Kidney (tissue), 14 donors: ENCODE measurements around the gene STXBP5. TPM values are rescaled to one million over a fixed set of nuclear protein-coding genes. Genes with fewer than 3 reads are reported as not detected.

Source experiments
- DNase-seq, 5 donors: peaks; one replicate each; pipeline ENCODE4 v3.0.0-alpha.2; 2013 to 2020
- FAIRE-seq: peaks from 2 replicates; lab custom pipeline; 2012; peaks lifted over from hg19 to GRCh38; lab: Jason Lieb, UNC
- H3K27ac ChIP-seq, 2 donors: one replicate each; pipeline ENCODE4 v1.7.0; 2013; ENCODE audit warnings: low read depth in 2 of 2, low read length in 2 of 2, inconsistent platforms in 1 of 2
- H3K27me3 ChIP-seq: one replicate; pipeline ENCODE4 v1.7.1; 2013; ENCODE audit warnings: low read length, inconsistent platforms; ENCODE audit not compliant: control insufficient read depth, insufficient read depth
- H3K36me3 ChIP-seq, 3 donors: one replicate each; pipeline versions ENCODE4 v1.7.0 to v1.7.1; 2013; ENCODE audit warnings: low read length in 3 of 3, control low read depth in 1 of 3, inconsistent platforms in 1 of 3; ENCODE audit not compliant: insufficient read depth in 3 of 3, control insufficient read depth in 2 of 3
- H3K4me1 ChIP-seq, 3 donors: one replicate each; pipeline versions ENCODE4 v1.7.0 to v1.7.1; 2013; ENCODE audit warnings: low read length in 3 of 3, inconsistent platforms in 1 of 3, low read depth in 1 of 3; ENCODE audit not compliant: control insufficient read depth in 2 of 3, insufficient read depth in 2 of 3
- H3K4me3 ChIP-seq, 3 donors: one replicate each; pipeline versions ENCODE4 v1.7.0 to v1.8.1; 2013; ENCODE audit warnings: low read length in 3 of 3, control low read depth in 1 of 3, inconsistent platforms in 1 of 3
- H3K9ac ChIP-seq, 3 donors: one replicate each; pipeline versions ENCODE4 v1.7.0 to v1.7.1; 2013; ENCODE audit warnings: low read length in 3 of 3, control low read depth in 1 of 3, inconsistent platforms in 1 of 3
- H3K9me3 ChIP-seq, 3 donors: one replicate each; pipeline versions ENCODE4 v1.7.0 to v1.7.1; 2013; ENCODE audit warnings: low read length in 3 of 3, control low read depth in 1 of 3, inconsistent platforms in 1 of 3; ENCODE audit not compliant: control insufficient read depth in 2 of 3, insufficient read depth in 1 of 3
- CTCF ChIP-seq: IDR thresholded peaks from 3 replicates; pipeline ENCODE4 v1.5.1; 2012; ENCODE audit warnings: mild to moderate bottlenecking, moderate library complexity, borderline replicate concordance; ENCODE audit not compliant: insufficient read depth; ENCODE audit errors: extremely low read depth
- intact Hi-C: fragments of 100-400 bp; cut with DNase I; formaldehyde crosslinking; loops from one replicate; pipeline ENCODE4 v1.11.1; 2022
- polyA plus RNA-seq: library from polyadenylated mRNA; stranded (reverse); fragments of 350-450 nt; fragmentation: Illumina TruSeq; extraction: RNeasy Lipid Tissue Mini Kit (QIAGEN cat#74804); gene quantifications from one replicate; pipeline ENCODE4 v1.2.3, GENCODE V29; 2014; ENCODE audit warnings: low read depth, low replicate concordance; ENCODE audit not compliant: insufficient read depth
- total RNA-seq: library from RNA; stranded (reverse); fragmentation: NEBNext Ultra II Directional; extraction: Animal tissue kit (Norgen Biotek cat#: 25700); gene quantifications from one replicate; pipeline ENCODE4 v1.2.1, GENCODE V29; 2021
- donor health status: control.
- donor health status: control.
- donor health status: control.
- donor health status: control.
- donor health status: control.
- donor health status: DM: yes; HTN: yes; CAD: no.
- donor health status: Normal renal cell carcinoma (clear cell type).

STXBP5 gene
- total and polyA plus RNA-seq, 2 donors from 2014 or later = 2.0 to 13.6 TPM

GRCh38 chr6:147207351-147207750 is 3.1 kb downstream of the STXBP5 start:
- Histone ChIP-seq H3K36me3 (no peaks in the 10 kb centered on the region), H3K9me3 (no peaks in the 10 kb centered on the region), H3K4me1 (peaks cover 0 to 9% (median 0%) of the 10 kb centered on the region in 3 donors), H3K9ac (no peak overlapping the region), H3K4me3 (peak overlapping the region in 1 of 3 donors; percentile 12), H3K27me3 (no peaks in the 10 kb centered on the region), H3K27ac (no peak overlapping the region)
- no peak for TF ChIP-seq CTCF
- no peak for FAIRE-seq
- DNase-seq = peak in 1 of 5 donors; percentile 48
- intact Hi-C loops = no loop called here

GRCh38 chr6:147207837-147208754 is 3.9 kb downstream of the STXBP5 start:
- Histone ChIP-seq H3K9ac (no peak overlapping the region), H3K4me3 (peak overlapping the region in 1 of 3 donors; percentile 12), H3K27ac (no peak overlapping the region), H3K27me3 (no peaks in the 10 kb centered on the region), H3K9me3 (no peaks in the 10 kb centered on the region), H3K4me1 (peaks cover 0 to 9% (median 0%) of the 10 kb centered on the region in 3 donors), H3K36me3 (no peaks in the 10 kb centered on the region)
- intact Hi-C loops = no loop called here
- FAIRE-seq = no peak
- no peak for TF ChIP-seq CTCF
- no peak for DNase-seq

DNA sequence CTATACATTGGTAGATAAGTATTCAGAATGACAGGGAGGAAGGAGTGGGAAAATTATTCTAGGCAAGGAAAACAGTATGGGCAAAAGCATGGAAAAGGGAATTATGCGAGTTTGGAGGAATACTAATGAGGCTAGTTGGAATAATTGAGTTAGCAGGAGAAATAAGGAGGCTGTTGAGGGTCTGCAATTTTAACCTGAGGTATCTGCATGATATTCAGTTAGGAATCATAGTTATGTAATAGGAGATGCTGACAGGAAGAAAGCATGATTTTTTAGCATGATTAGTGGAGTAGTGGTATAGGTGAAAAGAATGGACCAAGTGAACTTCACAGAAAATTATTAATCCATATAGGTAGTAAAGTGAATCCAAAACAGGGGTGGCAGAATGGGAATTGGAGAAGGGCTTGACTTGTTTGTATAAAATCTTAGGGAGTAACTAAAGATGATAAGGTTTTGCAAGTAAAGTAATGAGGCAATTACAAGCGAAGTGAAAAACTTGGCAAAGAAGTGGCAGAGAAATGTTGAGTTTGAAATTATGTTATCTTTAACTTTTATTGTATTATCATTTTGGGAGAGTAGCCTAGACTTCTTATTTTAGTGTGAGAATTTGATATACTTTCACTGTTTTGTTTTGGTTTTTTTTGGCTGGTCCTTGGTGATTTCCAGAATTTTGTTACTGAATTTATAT is 5.7 kb downstream of the STXBP5 start:
- Histone ChIP-seq H3K4me3 (no peak overlapping the region), H3K9ac (no peak overlapping the region), H3K27me3 (no peaks in the 10 kb centered on the region), H3K36me3 (no peaks in the 10 kb centered on the region), H3K9me3 (no peaks in the 10 kb centered on the region), H3K4me1 (peaks cover 0 to 9% (median 0%) of the 10 kb centered on the region in 3 donors), H3K27ac (no peak overlapping the region)
- FAIRE-seq (no peak), DNase-seq (no peak)
- intact Hi-C loops = no loop called here
- TF ChIP-seq CTCF = no peak
